ENCODE measurements around the gene PDCD1LG2. TPM values are rescaled to one million over a fixed set of nuclear protein-coding genes. Genes with fewer than 3 reads are reported as not detected.

Gene PDCD1LG2
- total and polyA plus RNA-seq, 2 of the 8 experiments (the other 6 are each of a cell fraction or from before 2014, with no cell fraction given) = not detected

GRCh38 chr9:5608298-5609225 is 98.2 kb downstream of the PDCD1LG2 start:
- H3K4ac ChIP-seq (replicated peaks; ENCODE audit: insufficient read length, low read depth, low read length) = no peak overlapping the region
- H3K79me2 ChIP-seq (ENCODE audit: control insufficient read depth in 1 of 2, insufficient read depth in 2 of 2, low read length in 2 of 2) = no peaks in the 10 kb centered on the region
- no peak overlapping the region for H3K18ac ChIP-seq (ENCODE audit: extremely low read depth, low read length)
- DNase-seq (ENCODE audit: low read depth in 1 of 2, low spot score in 2 of 2) (no peak), FAIRE-seq (no peak)
- H3K23ac ChIP-seq (ENCODE audit: insufficient read length) = no peak overlapping the region
- no peaks in the 10 kb centered on the region for H3K9me3 ChIP-seq (ENCODE audit: insufficient read depth in 2 of 2, low read depth in 1 of 2, low read length in 1 of 2)
- WGBS, 2 experiments (ENCODE audit: extremely low coverage in 1 of 2, insufficient coverage in 1 of 2, insufficient read length in 1 of 2, insufficient replicate concordance in 2 of 2, low coverage in 1 of 2, low lambda C conversion rate in 2 of 2, missing lambda C conversion rate in 1 of 2) = 87% methylated on average over 6 of the region's 6 CpGs; no CpG with 5 or more reads in 1 of the 2 experiments
- H4K8ac ChIP-seq (ENCODE audit: extremely low read depth, insufficient read depth, low read length) = no peak overlapping the region
- no peaks in the 10 kb centered on the region for H3K23me2 ChIP-seq (ENCODE audit: low read depth, low read length)
- no peak overlapping the region for H3K9ac ChIP-seq (replicated peaks in 1 of 4; ENCODE audit: extremely low read depth in 1 of 4, low read depth in 3 of 4, low read length in 3 of 4)
- H3K4me1 ChIP-seq (replicated peaks in 1 of 4; ENCODE audit: control insufficient read depth in 3 of 4, insufficient read depth in 4 of 4, low read length in 3 of 4) = no peaks in the 10 kb centered on the region
- H2AFZ ChIP-seq (ENCODE audit: low read length) = peak overlapping the region; percentile 39; the same call in 1 of the 2 replicates
- ChIA-PET POLR2A (ENCODE audit: partially characterized antibody) (interaction anchor here (0.6 kb wide), 1 partner anchor 988 kb away, joined by 4 read pairs; no protein-coding TSS in a partner anchor), CTCF (ENCODE audit: partially characterized antibody) (interaction anchor here (0.6 to 2.5 kb wide), 6 partner anchors 8 to 1026 kb away, joined by 3 to 16 read pairs (median 4); no protein-coding TSS in a partner anchor)
- no peak overlapping the region for H2BK12ac ChIP-seq (ENCODE audit: low read depth, low read length)
- H2BK5ac ChIP-seq (ENCODE audit: low read depth, low read length) = no peak overlapping the region
- H2BK120ac ChIP-seq (replicated peaks; ENCODE audit: low read depth, low read length) = no peak overlapping the region
- H2BK20ac ChIP-seq (ENCODE audit: low read length) = no peak overlapping the region
- H3K27me3 ChIP-seq (replicated peaks in 1 of 4; ENCODE audit: control insufficient read depth in 3 of 4, extremely low read depth in 1 of 4, insufficient read depth in 3 of 4, low read length in 3 of 4) = no peaks in the 10 kb centered on the region
- no peak overlapping the region for H3K56ac ChIP-seq (replicated peaks; ENCODE audit: insufficient read length, low read depth, low read length)
- H4K91ac ChIP-seq (replicated peaks; ENCODE audit: insufficient read length, low read length) = no peak overlapping the region
- H2AK5ac ChIP-seq (ENCODE audit: low read depth, low read length) = no peak overlapping the region
- H3K4me3 ChIP-seq (ENCODE audit: extremely low read depth in 1 of 4, insufficient read depth in 2 of 4, low read depth in 3 of 4, low read length in 4 of 4) = no peak overlapping the region
- no peaks in the 10 kb centered on the region for H3K79me1 ChIP-seq (ENCODE audit: low read depth, low read length)
- H3K36me3 ChIP-seq (ENCODE audit: control insufficient read depth in 2 of 4, insufficient read depth in 4 of 4, low read length in 3 of 4) = no peaks in the 10 kb centered on the region
- H3K27ac ChIP-seq (ENCODE audit: low read depth, low read length) = no peak overlapping the region
- no peak overlapping the region for H3K14ac ChIP-seq (ENCODE audit: insufficient read length)
- H3K4me2 ChIP-seq (ENCODE audit: insufficient read depth in 1 of 2, low read depth in 2 of 2, low read length in 2 of 2) = no peak overlapping the region
- H2BK15ac ChIP-seq (ENCODE audit: low read length) = no peak overlapping the region
- no peaks in the 10 kb centered on the region for H4K20me1 ChIP-seq (replicated peaks in 1 of 2; ENCODE audit: control insufficient read depth in 1 of 2, insufficient read depth in 2 of 2, low read length in 2 of 2)
- H4K5ac ChIP-seq (ENCODE audit: insufficient read length, low read depth, low read length) = no peak overlapping the region
- no peak for TF ChIP-seq SUZ12 (IDR thresholded peaks at IDR 0.05; ENCODE audit: low read length)
- TF ChIP-seq POU5F1 (IDR thresholded peaks at IDR 0.05; ENCODE audit: low read depth, low read length) = no peak
- no peak for TF ChIP-seq SIN3A (conservative IDR thresholded peaks at IDR 0.05 in 1 of 2, IDR thresholded peaks at IDR 0.05 in 1 of 2; ENCODE audit: low read depth in 1 of 2, low read length in 2 of 2)
- TF ChIP-seq RFX5 (IDR thresholded peaks at IDR 0.05; ENCODE audit: borderline replicate concordance, low read depth, low read length) = no peak
- no peak for TF ChIP-seq POLR2A (IDR thresholded peaks at IDR 0.05; ENCODE audit: control extremely low read depth in 1 of 2, low read depth in 2 of 2, low read length in 2 of 2)
- TF ChIP-seq HDAC2 (IDR thresholded peaks at IDR 0.05; ENCODE audit: borderline replicate concordance in 1 of 2, low read depth in 2 of 2, low read length in 2 of 2) = no peak
- no peak for TF ChIP-seq USF2 (IDR thresholded peaks at IDR 0.05; ENCODE audit: low read length)
- no peak for TF ChIP-seq MAFK (IDR thresholded peaks at IDR 0.05; ENCODE audit: low read depth, low read length)
- no peak for TF ChIP-seq KDM4A (IDR thresholded peaks at IDR 0.05; ENCODE audit: low read depth, low read length, severe bottlenecking)
- no peak for TF ChIP-seq SIRT6 (IDR thresholded peaks at IDR 0.05; ENCODE audit: low read length)
- no peak for TF ChIP-seq BACH1 (IDR thresholded peaks at IDR 0.05; ENCODE audit: low read length)
